ENCODE data around the gene MARCHF10.

MARCHF10 gene

GRCh38 chr17:62681061-62681938 lies 126.8 kb downstream of the MARCHF10 start:
- Histone ChIP-seq H3K27ac (ENCODE audit: insufficient read depth, low read depth, low read length, poor library complexity, severe bottlenecking) (no peak overlapping the region), H3K4me3 (ENCODE audit: insufficient read depth, low read depth, low read length) (no peak overlapping the region), H3K27me3 (ENCODE audit: control insufficient read depth, insufficient read depth, low read length, poor library complexity, severe bottlenecking) (no peaks in the 10 kb centered on the region), H3K4me1 (ENCODE audit: control insufficient read depth, insufficient read depth, low read length) (no peaks in the 10 kb centered on the region), H3K9me3 (ENCODE audit: control insufficient read depth, low read length) (no peaks in the 10 kb centered on the region), H3K36me3 (ENCODE audit: control insufficient read depth, insufficient read depth, low read length) (peaks cover 7% of the 10 kb centered on the region)
- 92 to 94% methylated on average over 17 of the region's 17 CpGs for WGBS, 2 experiments

GRCh38 chr17:62680541-62681052 lies 127.5 kb downstream of the MARCHF10 start:
- Histone ChIP-seq H3K4me1 (ENCODE audit: control insufficient read depth, insufficient read depth, low read length) (no peaks in the 10 kb centered on the region), H3K4me3 (ENCODE audit: insufficient read depth, low read depth, low read length) (no peak overlapping the region), H3K27me3 (ENCODE audit: control insufficient read depth, insufficient read depth, low read length, poor library complexity, severe bottlenecking) (no peaks in the 10 kb centered on the region), H3K36me3 (ENCODE audit: control insufficient read depth, insufficient read depth, low read length) (peaks cover 7% of the 10 kb centered on the region), H3K27ac (ENCODE audit: insufficient read depth, low read depth, low read length, poor library complexity, severe bottlenecking) (no peak overlapping the region), H3K9me3 (ENCODE audit: control insufficient read depth, low read length) (no peaks in the 10 kb centered on the region)
- WGBS, 2 experiments, result 93% methylated on average over 36 of the region's 36 CpGs

GRCh38 chr17:62679866-62680377 lies 128.2 kb downstream of the MARCHF10 start:
- Histone ChIP-seq H3K9me3 (ENCODE audit: control insufficient read depth, low read length) (no peaks in the 10 kb centered on the region), H3K4me1 (ENCODE audit: control insufficient read depth, insufficient read depth, low read length) (no peaks in the 10 kb centered on the region), H3K27ac (ENCODE audit: insufficient read depth, low read depth, low read length, poor library complexity, severe bottlenecking) (no peak overlapping the region), H3K4me3 (ENCODE audit: insufficient read depth, low read depth, low read length) (no peak overlapping the region), H3K27me3 (ENCODE audit: control insufficient read depth, insufficient read depth, low read length, poor library complexity, severe bottlenecking) (no peaks in the 10 kb centered on the region), H3K36me3 (ENCODE audit: control insufficient read depth, insufficient read depth, low read length) (peaks cover 4% of the 10 kb centered on the region)
- WGBS, 2 experiments, result 93% methylated on average over 37 of the region's 37 CpGs

GRCh38 chr17:62678214-62678919 lies 129.7 kb downstream of the MARCHF10 start:
- 92% methylated on average over 10 of the region's 10 CpGs for WGBS, 2 experiments
- Histone ChIP-seq H3K9me3 (ENCODE audit: control insufficient read depth, low read length) (no peaks in the 10 kb centered on the region), H3K4me1 (ENCODE audit: control insufficient read depth, insufficient read depth, low read length) (no peaks in the 10 kb centered on the region), H3K36me3 (ENCODE audit: control insufficient read depth, insufficient read depth, low read length) (peaks cover 4% of the 10 kb centered on the region), H3K27ac (ENCODE audit: insufficient read depth, low read depth, low read length, poor library complexity, severe bottlenecking) (no peak overlapping the region), H3K4me3 (ENCODE audit: insufficient read depth, low read depth, low read length) (no peak overlapping the region), H3K27me3 (ENCODE audit: control insufficient read depth, insufficient read depth, low read length, poor library complexity, severe bottlenecking) (no peaks in the 10 kb centered on the region)

GRCh38 chr17:62676952-62677596 lies 131.0 kb downstream of the MARCHF10 start:
- 96% methylated on average over 18 of the region's 18 CpGs for WGBS, 2 experiments
- H3K36me3 ChIP-seq (ENCODE audit: control insufficient read depth, insufficient read depth, low read length), result peaks cover 1% of the 10 kb centered on the region

GRCh38 chr17:62676231-62676943 lies 131.7 kb downstream of the MARCHF10 start:
- H3K36me3 ChIP-seq (ENCODE audit: control insufficient read depth, insufficient read depth, low read length), result no peaks in the 10 kb centered on the region
- H3K4me1 ChIP-seq (ENCODE audit: control insufficient read depth, insufficient read depth, low read length), result no peaks in the 10 kb centered on the region
- no peaks in the 10 kb centered on the region for H3K9me3 ChIP-seq (ENCODE audit: control insufficient read depth, low read length)
- H3K4me3 ChIP-seq (ENCODE audit: insufficient read depth, low read depth, low read length), result no peak overlapping the region
- 94% methylated on average over 16 of the region's 16 CpGs for WGBS, 2 experiments
- no peaks in the 10 kb centered on the region for H3K27me3 ChIP-seq (ENCODE audit: control insufficient read depth, insufficient read depth, low read length, poor library complexity, severe bottlenecking)
- no peak overlapping the region for H3K27ac ChIP-seq (ENCODE audit: insufficient read depth, low read depth, low read length, poor library complexity, severe bottlenecking)

More at GRCh38 chr17:62676952-62677596, 131.0 kb downstream of the MARCHF10 start:
- Histone ChIP-seq H3K4me1 (ENCODE audit: control insufficient read depth, insufficient read depth, low read length) (no peaks in the 10 kb centered on the region), H3K27ac (ENCODE audit: insufficient read depth, low read depth, low read length, poor library complexity, severe bottlenecking) (no peak overlapping the region), H3K9me3 (ENCODE audit: control insufficient read depth, low read length) (no peaks in the 10 kb centered on the region), H3K4me3 (ENCODE audit: insufficient read depth, low read depth, low read length) (no peak overlapping the region), H3K27me3 (ENCODE audit: control insufficient read depth, insufficient read depth, low read length, poor library complexity, severe bottlenecking) (no peaks in the 10 kb centered on the region)

- Histone ChIP-seq H3K9me3 (ENCODE audit: control insufficient read depth, low read length) (no peaks in the 10 kb centered on the region), H3K36me3 (ENCODE audit: control insufficient read depth, insufficient read depth, low read length) (no peaks in the 10 kb centered on the region), H3K27ac (ENCODE audit: insufficient read depth, low read depth, low read length, poor library complexity, severe bottlenecking) (no peak overlapping the region), H3K27me3 (ENCODE audit: control insufficient read depth, insufficient read depth, low read length, poor library complexity, severe bottlenecking) (no peaks in the 10 kb centered on the region), H3K4me3 (ENCODE audit: insufficient read depth, low read depth, low read length) (no peak overlapping the region), H3K4me1 (ENCODE audit: control insufficient read depth, insufficient read depth, low read length) (no peaks in the 10 kb centered on the region)
- WGBS, 2 experiments, result 93 to 95% methylated on average over 4 of the region's 4 CpGs
Observed at GRCh38 chr17:62675701-62676100, 132.4 kb downstream of the MARCHF10 start.

- Histone ChIP-seq H3K4me3 (ENCODE audit: insufficient read depth, low read depth, low read length) (no peak overlapping the region), H3K4me1 (ENCODE audit: control insufficient read depth, insufficient read depth, low read length) (no peaks in the 10 kb centered on the region), H3K27me3 (ENCODE audit: control insufficient read depth, insufficient read depth, low read length, poor library complexity, severe bottlenecking) (no peaks in the 10 kb centered on the region), H3K36me3 (ENCODE audit: control insufficient read depth, insufficient read depth, low read length) (no peaks in the 10 kb centered on the region), H3K9me3 (ENCODE audit: control insufficient read depth, low read length) (no peaks in the 10 kb centered on the region), H3K27ac (ENCODE audit: insufficient read depth, low read depth, low read length, poor library complexity, severe bottlenecking) (no peak overlapping the region)
- WGBS, 2 experiments, result 89 to 95% methylated on average over 12 of the region's 12 CpGs
Observed at GRCh38 chr17:62675260-62675659, 132.9 kb downstream of the MARCHF10 start.

- H3K27ac ChIP-seq (ENCODE audit: insufficient read depth, low read depth, low read length, poor library complexity, severe bottlenecking), result no peak overlapping the region
- H3K9me3 ChIP-seq (ENCODE audit: control insufficient read depth, low read length), result no peaks in the 10 kb centered on the region
- no peaks in the 10 kb centered on the region for H3K36me3 ChIP-seq (ENCODE audit: control insufficient read depth, insufficient read depth, low read length)
- WGBS, 2 experiments, result 92 to 93% methylated on average over 3 of the region's 3 CpGs
- H3K4me1 ChIP-seq (ENCODE audit: control insufficient read depth, insufficient read depth, low read length), result no peaks in the 10 kb centered on the region
- H3K4me3 ChIP-seq (ENCODE audit: insufficient read depth, low read depth, low read length), result no peak overlapping the region
- H3K27me3 ChIP-seq (ENCODE audit: control insufficient read depth, insufficient read depth, low read length, poor library complexity, severe bottlenecking), result no peaks in the 10 kb centered on the region
Observed at GRCh38 chr17:62674841-62675240, 133.3 kb downstream of the MARCHF10 start.

Data from ectodermal cell (in vitro differentiated cells).